ENCODE measurements around the gene CDH23.

CDH23 gene

DNA sequence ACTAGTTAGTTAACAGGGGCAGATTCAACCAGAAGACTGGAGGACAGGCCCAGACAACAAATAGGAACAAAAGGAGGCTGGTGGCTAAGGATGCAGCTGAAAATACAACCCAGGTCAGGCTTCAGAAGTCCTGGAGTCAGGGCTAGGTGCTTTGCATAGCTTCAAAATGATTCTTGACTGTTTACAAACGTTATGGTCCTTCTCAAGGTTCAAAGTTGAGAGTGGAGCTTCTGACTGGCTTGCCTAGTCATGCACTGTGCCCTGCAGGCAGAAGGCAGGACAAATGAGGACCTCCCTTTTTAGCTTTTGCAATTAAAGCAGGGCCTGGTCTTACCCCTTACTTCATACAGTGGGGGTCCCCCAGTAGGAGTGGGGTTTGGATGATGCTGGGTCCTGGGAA, 4.4 kb upstream of the CDH23 start:
- 44 to 48% methylated on average over 1 of the region's 1 CpG for WGBS, 2 experiments

DNA sequence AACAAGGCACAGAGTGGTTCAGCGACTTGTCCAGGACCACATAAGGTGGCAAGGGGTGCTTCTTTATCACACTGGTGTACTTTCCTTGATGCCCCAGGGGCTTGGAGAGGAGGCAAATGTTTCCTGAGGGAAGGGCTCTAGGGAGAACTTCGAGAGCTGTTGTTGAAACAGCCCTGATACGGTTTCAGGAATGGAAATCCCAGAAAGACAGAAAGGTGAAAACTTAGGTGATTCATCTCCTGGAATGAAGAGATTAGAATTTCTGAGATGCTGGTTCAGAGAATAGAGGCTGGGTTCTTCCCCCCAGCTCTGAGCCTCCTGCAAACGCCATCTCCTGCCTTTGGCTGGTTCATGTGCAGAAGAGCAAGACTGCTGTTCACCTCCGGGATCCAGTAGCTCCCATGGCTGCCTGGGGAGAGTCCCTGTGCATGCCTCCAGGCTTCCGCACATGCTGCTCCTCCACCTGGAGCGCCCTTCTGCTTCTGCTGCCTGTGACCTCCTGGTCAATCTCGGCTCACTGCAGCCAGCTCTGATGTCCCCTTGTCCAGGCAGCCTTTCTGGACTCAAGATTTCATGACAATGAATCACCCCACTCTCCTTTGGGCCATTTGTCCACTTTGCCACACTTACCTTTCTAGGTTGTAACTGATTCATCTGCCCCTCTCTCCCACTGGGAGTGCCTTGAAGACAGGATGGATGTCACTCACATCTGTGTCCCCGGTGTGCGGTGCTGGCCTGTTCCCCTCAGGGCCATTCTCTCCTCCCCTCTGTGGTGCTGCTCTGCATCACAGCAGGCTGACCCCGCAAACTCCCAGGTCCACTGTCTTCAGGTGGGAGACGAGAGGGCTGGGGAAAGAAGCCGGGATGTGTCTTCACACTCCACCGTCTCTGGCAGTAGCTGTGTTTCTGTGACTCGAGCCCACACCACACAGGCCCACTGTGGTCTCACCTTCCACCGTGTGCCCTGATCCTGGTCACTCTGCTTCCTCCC, 3.6 kb upstream of the CDH23 start:
- no peaks in the 10 kb centered on the region for H3K9me3 ChIP-seq (ENCODE audit: control insufficient read depth, low read length)
- no peaks in the 10 kb centered on the region for H3K36me3 ChIP-seq (ENCODE audit: control insufficient read depth, insufficient read depth, low read length)
- WGBS, 2 experiments = 91 to 95% methylated on average over 16 of the region's 16 CpGs
- H3K27ac ChIP-seq (ENCODE audit: insufficient read depth, low read depth, low read length, poor library complexity, severe bottlenecking) = no peak overlapping the region
- H3K27me3 ChIP-seq (ENCODE audit: control insufficient read depth, insufficient read depth, low read length, poor library complexity, severe bottlenecking) = peaks cover 24% of the 10 kb centered on the region
- H3K4me3 ChIP-seq (ENCODE audit: insufficient read depth, low read depth, low read length) = no peak overlapping the region
- peaks cover 12% of the 10 kb centered on the region for H3K4me1 ChIP-seq (ENCODE audit: control insufficient read depth, insufficient read depth, low read length)

More for the DNA sequence above, 4.4 kb upstream of the CDH23 start:
- Histone ChIP-seq H3K4me1 (ENCODE audit: control insufficient read depth, insufficient read depth, low read length) (peaks cover 4% of the 10 kb centered on the region), H3K27me3 (ENCODE audit: control insufficient read depth, insufficient read depth, low read length, poor library complexity, severe bottlenecking) (peaks cover 16% of the 10 kb centered on the region), H3K27ac (ENCODE audit: insufficient read depth, low read depth, low read length, poor library complexity, severe bottlenecking) (no peak overlapping the region), H3K9me3 (ENCODE audit: control insufficient read depth, low read length) (no peaks in the 10 kb centered on the region), H3K36me3 (ENCODE audit: control insufficient read depth, insufficient read depth, low read length) (no peaks in the 10 kb centered on the region), H3K4me3 (ENCODE audit: insufficient read depth, low read depth, low read length) (no peak overlapping the region)

DNA sequence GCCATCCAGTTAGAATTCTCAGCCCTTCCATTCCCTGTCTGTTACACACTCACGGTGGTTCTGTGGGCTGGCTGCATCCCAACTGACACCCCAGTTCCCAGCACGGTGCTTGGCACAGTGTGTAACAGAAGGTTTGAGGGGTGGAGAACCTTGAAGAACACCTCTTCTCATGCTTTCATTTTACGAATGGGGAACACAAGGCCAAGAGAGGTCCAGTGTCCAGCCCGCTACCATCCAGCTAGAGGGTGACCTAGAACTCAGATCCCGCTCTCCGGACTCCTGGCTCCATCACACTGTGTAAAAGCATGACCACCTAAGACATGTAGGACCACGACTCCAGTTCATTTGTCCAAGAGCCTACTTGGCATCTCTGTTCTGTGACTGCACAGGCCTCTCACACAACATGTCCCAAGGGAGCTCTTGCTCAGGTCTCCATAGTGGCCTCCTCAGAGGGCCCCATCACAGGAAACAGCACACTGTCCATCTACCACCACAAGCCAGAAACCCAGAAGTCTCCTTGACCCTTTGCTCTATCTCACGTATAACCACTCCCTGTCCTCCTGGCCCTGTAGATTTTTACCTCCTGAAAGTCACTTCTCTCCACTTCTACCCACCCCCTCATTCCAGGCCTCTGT, 2.8 kb upstream of the CDH23 start:
- Histone ChIP-seq H3K27me3 (ENCODE audit: control insufficient read depth, insufficient read depth, low read length, poor library complexity, severe bottlenecking) (peaks cover 33% of the 10 kb centered on the region), H3K27ac (ENCODE audit: insufficient read depth, low read depth, low read length, poor library complexity, severe bottlenecking) (no peak overlapping the region), H3K4me1 (ENCODE audit: control insufficient read depth, insufficient read depth, low read length) (peaks cover 13% of the 10 kb centered on the region), H3K36me3 (ENCODE audit: control insufficient read depth, insufficient read depth, low read length) (no peaks in the 10 kb centered on the region), H3K9me3 (ENCODE audit: control insufficient read depth, low read length) (no peaks in the 10 kb centered on the region), H3K4me3 (ENCODE audit: insufficient read depth, low read depth, low read length) (no peak overlapping the region)
- 93 to 95% methylated on average over 8 of the region's 8 CpGs for WGBS, 2 experiments

DNA sequence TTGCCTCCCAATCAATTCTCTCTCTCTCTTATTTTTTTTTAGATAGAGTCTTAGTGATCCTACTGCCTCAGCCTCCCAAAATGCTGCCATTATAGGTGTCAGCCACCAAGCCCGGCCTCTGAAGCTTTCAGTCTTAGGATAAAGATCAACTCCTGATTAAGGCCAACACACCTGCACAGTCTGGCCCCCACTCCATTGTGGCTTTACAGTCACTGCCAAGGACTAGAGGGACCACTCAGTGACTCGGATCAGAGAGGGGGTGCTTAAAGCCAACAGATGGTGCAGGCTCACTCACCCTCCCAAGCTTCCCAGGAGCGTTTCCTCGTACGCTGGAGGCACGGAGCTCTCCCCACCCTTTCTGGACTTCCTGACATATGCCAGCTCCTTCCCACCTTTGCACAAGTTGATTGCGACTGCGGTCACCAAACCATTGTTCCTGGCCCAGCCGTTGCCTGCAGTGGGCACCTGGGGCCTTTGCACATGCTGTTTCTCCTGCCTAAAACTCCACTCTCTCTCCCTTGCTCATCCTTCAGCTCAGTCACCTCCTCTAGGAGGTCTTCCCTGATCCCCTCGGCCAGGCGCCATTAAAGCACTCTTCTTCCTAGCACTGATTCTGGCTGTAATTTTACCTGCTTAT, 1.7 kb upstream of the CDH23 start:
- H3K27me3 ChIP-seq (ENCODE audit: control insufficient read depth, insufficient read depth, low read length, poor library complexity, severe bottlenecking) = peaks cover 44% of the 10 kb centered on the region
- H3K9me3 ChIP-seq (ENCODE audit: control insufficient read depth, low read length) = no peaks in the 10 kb centered on the region
- H3K36me3 ChIP-seq (ENCODE audit: control insufficient read depth, insufficient read depth, low read length) = no peaks in the 10 kb centered on the region
- no peak overlapping the region for H3K4me3 ChIP-seq (ENCODE audit: insufficient read depth, low read depth, low read length)
- H3K27ac ChIP-seq (ENCODE audit: insufficient read depth, low read depth, low read length, poor library complexity, severe bottlenecking) = no peak overlapping the region
- 95% methylated on average over 11 of the region's 11 CpGs for WGBS, 2 experiments
- peaks cover 13% of the 10 kb centered on the region for H3K4me1 ChIP-seq (ENCODE audit: control insufficient read depth, insufficient read depth, low read length)

DNA sequence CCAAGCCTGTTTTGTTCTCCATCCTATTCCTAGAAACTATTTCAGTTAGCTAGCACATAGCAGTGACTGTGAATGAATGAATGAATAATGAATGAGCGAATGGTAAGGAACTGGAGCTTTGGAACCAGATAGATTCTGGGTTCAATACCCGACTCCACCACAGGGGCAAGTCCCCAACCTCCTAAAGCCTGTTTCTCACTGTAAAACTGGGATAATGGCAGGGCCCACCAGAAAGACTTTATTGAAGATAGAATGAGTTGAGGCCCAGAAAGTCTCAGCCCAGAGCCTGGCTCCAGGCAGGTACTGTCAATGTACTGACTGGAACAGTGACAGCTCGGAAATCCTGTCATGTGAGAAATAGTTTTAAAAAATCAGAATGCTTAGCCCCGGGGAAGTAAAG, 1.1 kb upstream of the CDH23 start:
- Histone ChIP-seq H3K27ac (ENCODE audit: insufficient read depth, low read depth, low read length, poor library complexity, severe bottlenecking) (no peak overlapping the region), H3K36me3 (ENCODE audit: control insufficient read depth, insufficient read depth, low read length) (no peaks in the 10 kb centered on the region), H3K4me1 (ENCODE audit: control insufficient read depth, insufficient read depth, low read length) (peaks cover 9% of the 10 kb centered on the region), H3K27me3 (ENCODE audit: control insufficient read depth, insufficient read depth, low read length, poor library complexity, severe bottlenecking) (peaks cover 47% of the 10 kb centered on the region), H3K9me3 (ENCODE audit: control insufficient read depth, low read length) (no peaks in the 10 kb centered on the region), H3K4me3 (ENCODE audit: insufficient read depth, low read depth, low read length) (no peak overlapping the region)
- WGBS, 2 experiments = 90 to 94% methylated on average over 4 of the region's 4 CpGs

DNA sequence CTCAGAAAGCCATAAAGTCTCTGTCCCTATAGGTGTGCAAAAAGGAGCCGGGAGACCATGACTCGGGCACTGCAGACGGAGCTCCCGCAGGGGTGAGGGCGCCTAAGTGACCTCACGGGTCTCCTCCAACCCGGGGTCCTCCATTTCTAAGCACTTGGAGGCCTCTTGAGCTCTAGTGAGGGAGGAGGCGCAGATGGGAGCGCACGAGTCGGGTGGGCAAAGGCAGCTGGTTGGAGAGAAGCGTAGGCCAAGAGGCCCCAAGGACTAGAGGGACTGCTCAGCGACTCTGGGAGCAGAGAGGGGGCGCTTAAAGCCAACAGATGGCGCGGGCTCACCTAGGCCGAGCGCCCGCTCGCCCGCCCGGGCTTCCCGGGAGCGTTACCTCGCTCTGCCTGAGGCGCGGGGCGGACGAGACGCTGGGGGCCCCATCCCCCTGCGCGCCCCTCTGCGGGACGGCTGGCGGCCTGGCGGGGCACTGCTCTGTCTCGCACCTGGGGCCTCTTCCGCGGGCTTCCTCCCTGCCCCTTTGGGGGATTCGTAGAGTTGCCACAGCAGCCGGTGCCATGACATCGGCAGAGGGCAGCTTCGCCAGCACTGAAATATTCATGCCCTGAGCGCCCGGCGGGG, 523 bp upstream of the CDH23 start:
- Histone ChIP-seq H3K4me1 (ENCODE audit: control insufficient read depth, insufficient read depth, low read length) (peaks cover 9% of the 10 kb centered on the region), H3K36me3 (ENCODE audit: control insufficient read depth, insufficient read depth, low read length) (no peaks in the 10 kb centered on the region), H3K27me3 (ENCODE audit: control insufficient read depth, insufficient read depth, low read length, poor library complexity, severe bottlenecking) (peaks cover 47% of the 10 kb centered on the region), H3K27ac (ENCODE audit: insufficient read depth, low read depth, low read length, poor library complexity, severe bottlenecking) (no peak overlapping the region), H3K4me3 (ENCODE audit: insufficient read depth, low read depth, low read length) (peak overlapping the region; percentile 48), H3K9me3 (ENCODE audit: control insufficient read depth, low read length) (no peaks in the 10 kb centered on the region)
- 9% methylated on average over 46 of the region's 46 CpGs for WGBS, 2 experiments

DNA sequence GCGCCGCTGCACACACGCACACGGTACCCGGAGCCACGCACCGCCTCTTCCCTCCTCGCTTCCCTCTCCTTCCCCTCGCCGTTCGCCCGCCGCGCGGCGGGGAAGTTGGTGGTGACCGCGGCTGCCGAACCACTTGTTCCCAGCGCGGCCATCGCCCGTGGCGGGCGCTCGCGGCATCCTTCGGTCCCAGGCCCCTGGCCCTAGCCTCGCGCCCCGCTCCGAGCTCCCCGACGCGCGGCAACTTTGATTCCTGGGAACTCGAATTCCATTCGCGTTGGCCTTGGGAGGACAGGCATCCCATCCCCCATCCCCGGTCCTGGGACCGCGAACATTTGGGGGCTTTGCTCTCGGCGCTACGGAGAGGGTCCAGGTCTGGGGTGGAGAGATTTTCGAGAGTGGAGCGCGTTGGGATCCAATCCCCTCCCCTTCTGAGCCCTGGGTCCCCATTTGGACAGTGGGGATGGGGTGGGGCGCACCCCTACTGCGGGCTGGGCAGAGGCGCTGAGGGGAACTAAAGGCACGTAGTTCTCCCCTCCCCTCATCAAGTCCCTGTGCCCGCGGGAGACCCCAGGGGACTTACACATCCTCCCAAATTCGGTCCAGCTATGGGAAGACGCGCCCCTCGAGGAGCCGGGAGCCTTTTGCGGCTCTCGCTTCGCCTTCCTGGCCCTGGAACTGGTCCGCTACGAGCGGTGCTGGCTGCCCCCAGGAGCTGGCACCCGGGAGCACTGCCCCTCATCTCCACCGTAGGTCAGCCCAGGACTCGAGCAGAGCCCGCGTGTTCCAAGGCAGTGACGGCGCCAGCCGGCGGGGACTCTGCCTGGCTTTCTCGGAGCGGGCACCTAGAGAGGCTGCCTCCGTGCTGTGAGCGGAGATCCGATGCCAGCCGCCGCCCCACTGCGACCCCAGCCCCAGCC, 834 bp downstream of the CDH23 start:
- no peak overlapping the region for H3K27ac ChIP-seq (ENCODE audit: insufficient read depth, low read depth, low read length, poor library complexity, severe bottlenecking)
- peak overlapping the region; percentile 42 for H3K4me3 ChIP-seq (ENCODE audit: insufficient read depth, low read depth, low read length)
- WGBS, 2 experiments = 1% methylated on average over 82 of the region's 82 CpGs
- no peaks in the 10 kb centered on the region for H3K9me3 ChIP-seq (ENCODE audit: control insufficient read depth, low read length)
- no peaks in the 10 kb centered on the region for H3K36me3 ChIP-seq (ENCODE audit: control insufficient read depth, insufficient read depth, low read length)
- H3K4me1 ChIP-seq (ENCODE audit: control insufficient read depth, insufficient read depth, low read length) = peaks cover 9% of the 10 kb centered on the region
- peaks cover 47% of the 10 kb centered on the region for H3K27me3 ChIP-seq (ENCODE audit: control insufficient read depth, insufficient read depth, low read length, poor library complexity, severe bottlenecking)

DNA sequence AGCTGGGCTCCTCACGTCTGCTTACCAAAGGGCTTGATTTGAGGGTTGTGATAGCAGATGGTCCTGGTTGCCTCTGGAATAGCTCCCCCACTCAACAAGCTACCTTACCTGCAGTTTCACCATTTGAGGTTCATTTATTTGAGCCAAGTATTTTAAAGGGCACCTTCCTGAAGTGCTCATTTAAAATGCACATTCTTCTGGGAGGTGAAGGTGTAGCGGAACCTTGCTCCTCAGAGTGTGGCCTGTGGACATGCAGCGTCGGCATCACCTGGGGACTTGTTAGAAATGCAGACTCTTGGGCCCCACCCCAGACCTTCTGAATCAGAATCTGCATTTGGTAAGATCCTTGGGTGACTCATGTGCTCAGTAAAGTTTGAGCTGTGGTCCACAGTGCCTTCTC, 2.3 kb downstream of the CDH23 start:
- WGBS, 2 experiments = 71 to 76% methylated on average over 4 of the region's 4 CpGs
- Histone ChIP-seq H3K9me3 (ENCODE audit: control insufficient read depth, low read length) (no peaks in the 10 kb centered on the region), H3K27ac (ENCODE audit: insufficient read depth, low read depth, low read length, poor library complexity, severe bottlenecking) (no peak overlapping the region), H3K36me3 (ENCODE audit: control insufficient read depth, insufficient read depth, low read length) (no peaks in the 10 kb centered on the region), H3K27me3 (ENCODE audit: control insufficient read depth, insufficient read depth, low read length, poor library complexity, severe bottlenecking) (peaks cover 47% of the 10 kb centered on the region), H3K4me1 (ENCODE audit: control insufficient read depth, insufficient read depth, low read length) (peaks cover 9% of the 10 kb centered on the region), H3K4me3 (ENCODE audit: insufficient read depth, low read depth, low read length) (no peak overlapping the region)

DNA sequence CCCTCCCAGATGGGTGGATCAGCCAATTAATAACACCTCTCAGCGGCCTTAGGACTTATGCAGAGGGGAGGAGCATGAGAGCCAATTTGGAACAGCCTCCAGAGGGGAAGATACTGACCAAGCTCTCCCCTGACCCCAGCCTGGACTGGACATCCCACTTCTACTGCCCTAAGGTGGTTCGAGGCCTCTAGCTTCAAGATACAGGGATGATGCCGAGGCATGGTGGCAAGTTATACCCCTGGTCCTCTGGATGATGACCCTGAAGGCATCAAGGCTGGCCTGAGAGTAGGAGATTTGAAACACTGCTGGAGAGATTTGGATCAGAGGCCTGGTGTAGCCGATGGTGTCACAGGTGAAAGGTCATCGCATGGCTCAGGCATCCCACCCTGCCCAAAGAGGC, 3.2 kb downstream of the CDH23 start:
- no peaks in the 10 kb centered on the region for H3K36me3 ChIP-seq (ENCODE audit: control insufficient read depth, insufficient read depth, low read length)
- WGBS, 2 experiments = 90 to 93% methylated on average over 5 of the region's 5 CpGs
- H3K27me3 ChIP-seq (ENCODE audit: control insufficient read depth, insufficient read depth, low read length, poor library complexity, severe bottlenecking) = peaks cover 47% of the 10 kb centered on the region
- H3K9me3 ChIP-seq (ENCODE audit: control insufficient read depth, low read length) = no peaks in the 10 kb centered on the region
- no peak overlapping the region for H3K27ac ChIP-seq (ENCODE audit: insufficient read depth, low read depth, low read length, poor library complexity, severe bottlenecking)
- peaks cover 13% of the 10 kb centered on the region for H3K4me1 ChIP-seq (ENCODE audit: control insufficient read depth, insufficient read depth, low read length)
- H3K4me3 ChIP-seq (ENCODE audit: insufficient read depth, low read depth, low read length) = no peak overlapping the region

Measured in ectodermal cell (in vitro differentiated cells).